Erythroblast (primary cell): ENCODE measurements around the gene TMC5.

ENCODE experiments used
- DNase-seq, 2 experiments: peaks; one replicate each; lab custom pipeline; 2025; lab: John Stamatoyannopoulos, UW
- GATA1 ChIP-seq: IDR thresholded peaks from 2 replicates; pipeline ENCODE4 v1.6.1; 2011; ENCODE audit warnings: low read depth, mild to moderate bottlenecking, control low read depth, low read length, moderate library complexity
- POLR2A ChIP-seq: IDR thresholded peaks from 2 replicates; pipeline ENCODE4 v1.6.1; 2011; ENCODE audit warnings: mild to moderate bottlenecking, low read length

The TMC5 gene

DNA sequence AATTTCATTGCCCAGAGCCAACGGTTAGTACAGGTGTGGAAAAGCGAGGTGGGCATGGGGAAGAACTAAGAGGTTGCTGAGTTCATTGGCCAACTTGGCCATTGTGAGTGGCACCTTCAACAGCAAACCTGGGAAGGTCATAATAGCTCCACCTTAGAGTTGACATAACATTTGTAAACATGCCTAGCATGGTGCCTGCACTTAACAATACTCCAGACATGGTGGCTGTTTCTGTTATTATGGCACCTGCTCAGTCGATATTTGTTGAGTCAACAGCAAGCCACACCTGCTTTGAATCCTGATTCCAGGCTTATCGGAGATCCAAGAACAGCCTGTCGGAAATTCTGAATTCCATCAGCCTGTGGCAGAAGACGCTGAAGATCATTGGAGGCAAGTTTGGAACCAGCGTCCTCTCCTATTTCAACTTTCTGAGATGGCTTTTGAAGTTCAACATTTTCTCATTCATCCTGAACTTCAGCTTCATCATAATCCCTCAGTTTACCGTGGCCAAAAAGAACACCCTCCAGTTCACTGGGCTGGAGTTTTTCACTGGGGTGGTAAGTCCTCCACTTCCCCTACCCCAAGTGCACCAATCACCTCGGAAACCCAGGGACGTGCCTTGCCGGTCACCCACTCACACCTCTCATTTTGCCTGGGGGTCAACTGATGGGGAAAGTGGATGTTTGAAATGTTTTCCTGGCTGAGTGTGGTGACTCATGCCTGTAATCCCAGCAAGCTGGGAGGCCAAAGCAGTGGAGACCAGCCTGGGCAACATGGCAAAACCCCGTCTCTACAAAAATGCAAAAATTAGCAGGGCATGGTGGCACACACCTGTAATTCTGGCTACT lies 46.0 kb downstream of the TMC5 start:
- no peak for DNase-seq
- TF ChIP-seq GATA1 (no peak), POLR2A (no peak)

GRCh38 chr16:19468300-19468699 lies 50.6 kb downstream of the TMC5 start:
- TF ChIP-seq POLR2A, result no peak
- TF ChIP-seq GATA1, result no peak
- DNase-seq, result no peak

DNA sequence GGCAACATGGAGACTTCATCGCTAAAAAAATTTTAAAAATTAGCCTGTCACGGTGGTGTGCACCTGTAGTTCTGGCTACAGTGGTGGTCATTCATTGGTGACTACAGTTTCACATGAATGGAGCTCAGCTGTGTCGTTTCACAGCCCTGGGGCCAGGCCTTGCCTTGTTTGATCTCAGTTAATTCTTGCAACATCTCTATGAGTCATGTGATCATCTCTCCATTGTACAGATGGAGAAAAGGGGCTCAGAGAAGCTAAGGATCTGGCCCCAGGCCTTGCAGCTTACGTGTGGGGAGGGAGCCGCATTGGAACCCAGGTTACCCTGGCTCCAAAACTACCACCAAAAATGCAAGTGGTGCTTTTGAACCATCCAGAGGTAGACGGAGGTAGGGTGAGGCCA lies 54.8 kb downstream of the TMC5 start:
- no peak for DNase-seq
- TF ChIP-seq GATA1, result no peak
- TF ChIP-seq POLR2A, result no peak

GRCh38 chr16:19474617-19475016 lies 56.9 kb downstream of the TMC5 start:
- TF ChIP-seq POLR2A, result no peak
- no peak for TF ChIP-seq GATA1

DNA sequence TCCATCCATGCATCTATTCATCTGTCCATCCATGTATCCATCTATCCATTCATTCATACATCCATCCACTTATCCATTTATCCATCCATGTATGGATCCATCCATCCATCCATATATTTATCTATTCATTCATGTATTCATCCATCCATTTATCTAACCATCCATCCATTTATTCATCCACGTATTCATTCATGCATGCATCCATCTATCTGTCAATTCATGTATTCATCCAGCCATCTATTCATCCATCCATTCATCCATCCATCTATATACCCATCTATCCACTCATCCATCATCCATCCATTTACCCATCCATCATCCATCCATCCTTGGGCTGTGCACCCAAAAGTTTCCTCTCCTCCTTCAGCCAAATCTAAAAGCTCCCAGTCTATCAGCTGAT lies 60.8 kb downstream of the TMC5 start:
- no peak for TF ChIP-seq GATA1
- TF ChIP-seq POLR2A, result no peak
- DNase-seq, result no peak

More at GRCh38 chr16:19474617-19475016, 56.9 kb downstream of the TMC5 start:
- peak in 1 of 2 experiments; percentile 12 for DNase-seq

DNA sequence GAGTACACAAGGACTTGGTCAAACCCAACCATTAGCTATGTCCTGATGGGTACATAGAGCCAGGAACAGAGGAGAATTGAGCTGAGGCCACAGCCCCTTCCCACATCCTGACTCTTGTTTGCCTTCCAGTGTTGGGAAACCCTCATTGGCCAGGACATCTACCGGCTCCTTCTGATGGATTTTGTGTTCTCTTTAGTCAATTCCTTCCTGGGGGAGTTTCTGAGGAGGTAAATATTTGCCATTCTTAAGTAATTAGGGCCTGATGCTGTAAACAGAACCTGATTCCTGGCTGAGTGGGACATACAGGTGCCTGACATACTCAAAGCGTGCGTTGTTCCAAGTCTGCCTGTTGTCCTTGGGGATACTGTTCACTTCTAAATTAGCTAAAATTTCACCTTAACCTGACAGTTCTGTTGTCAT lies 61.6 kb downstream of the TMC5 start:
- DNase-seq, result no peak
- TF ChIP-seq POLR2A (no peak), GATA1 (no peak)

DNA sequence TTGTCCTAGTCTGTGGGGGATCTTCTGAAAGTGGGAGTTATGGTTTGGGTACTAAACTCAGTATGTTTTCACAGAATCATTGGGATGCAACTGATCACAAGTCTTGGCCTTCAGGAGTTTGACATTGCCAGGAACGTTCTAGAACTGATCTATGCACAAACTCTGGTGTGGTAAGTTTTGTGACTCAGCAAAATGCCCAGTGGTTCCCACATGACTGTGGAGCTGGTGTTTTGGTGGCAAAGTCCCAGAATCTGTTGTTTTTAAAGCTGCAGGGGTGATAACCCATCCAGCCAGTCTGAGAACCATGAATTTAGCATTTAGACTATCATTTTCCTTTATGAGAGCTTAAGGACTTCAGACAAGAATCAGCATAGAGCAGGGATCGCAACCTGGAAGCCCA lies 63.6 kb downstream of the TMC5 start:
- TF ChIP-seq GATA1 (no peak), POLR2A (no peak)
- peak; percentile 71 to 72 for DNase-seq

DNA sequence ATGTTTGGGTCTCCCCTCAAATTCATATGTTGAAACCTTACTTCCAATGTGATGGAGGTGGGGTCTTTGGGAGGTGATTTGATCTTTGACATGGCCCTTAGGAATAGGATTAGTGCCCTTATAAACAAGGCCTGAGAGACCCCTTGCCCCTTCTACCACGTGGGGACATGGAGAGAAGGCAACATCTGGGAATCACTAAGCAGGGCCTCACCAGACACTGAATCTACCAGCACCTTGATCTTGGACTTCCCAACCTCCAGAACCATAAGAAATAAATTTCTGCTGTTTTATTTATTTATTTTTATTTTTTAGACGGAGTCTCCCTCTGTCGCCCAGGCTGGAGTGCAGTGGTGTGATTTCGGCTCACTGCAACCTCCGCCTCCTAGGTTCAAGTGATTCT lies 64.1 kb downstream of the TMC5 start:
- no peak for DNase-seq
- TF ChIP-seq POLR2A (no peak), GATA1 (no peak)

DNA sequence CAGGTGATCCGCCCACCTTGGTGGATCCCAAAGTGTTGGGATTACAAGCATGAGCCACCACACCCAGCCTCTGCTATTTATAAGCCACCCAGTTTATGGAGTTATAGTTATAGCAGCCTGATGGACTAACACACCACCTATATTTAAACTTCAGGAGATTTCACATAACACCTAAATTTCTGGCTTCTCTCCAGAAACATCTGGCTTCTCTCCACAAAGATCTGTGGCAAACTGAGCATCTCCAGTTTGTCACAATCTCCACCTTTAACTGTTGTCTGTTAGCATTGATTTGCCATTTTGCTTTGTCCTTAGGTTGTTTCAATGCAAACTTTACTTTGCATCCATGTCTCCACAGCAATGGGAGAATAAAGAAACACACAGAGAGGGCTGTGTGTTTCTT lies 64.6 kb downstream of the TMC5 start:
- DNase-seq, result no peak
- TF ChIP-seq GATA1, result no peak
- no peak for TF ChIP-seq POLR2A

GRCh38 chr16:19484096-19484495 lies 66.4 kb downstream of the TMC5 start:
- no peak for TF ChIP-seq POLR2A
- no peak for TF ChIP-seq GATA1
- DNase-seq, result no peak

DNA sequence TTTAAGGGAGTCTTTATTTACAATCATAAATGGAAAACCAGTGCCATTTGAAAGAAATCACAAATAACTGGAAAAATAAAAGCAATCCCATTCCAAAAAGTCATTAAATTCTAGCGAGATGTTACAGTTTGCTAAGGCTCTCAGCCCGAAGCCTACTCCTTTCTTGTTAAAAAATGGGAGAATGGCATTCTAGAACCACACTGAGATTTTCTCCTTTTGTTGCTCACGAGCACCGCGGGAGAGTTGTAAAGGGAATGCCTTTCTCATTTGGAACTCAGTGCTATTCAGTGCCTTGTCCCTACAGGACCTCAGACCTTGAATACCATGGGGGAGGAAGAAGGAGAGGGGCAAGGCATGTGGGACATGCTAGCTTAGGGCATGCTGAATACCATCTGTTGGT lies 67.9 kb downstream of the TMC5 start:
- DNase-seq, result peak in 1 of 2 experiments; percentile 24
- TF ChIP-seq GATA1, result no peak
- TF ChIP-seq POLR2A, result no peak

- peak; percentile 23 to 56 for DNase-seq
- TF ChIP-seq POLR2A, result peak; percentile 19
- no peak for TF ChIP-seq GATA1
Observed at GRCh38 chr16:19486051-19486450, 68.4 kb downstream of the TMC5 start.

DNA sequence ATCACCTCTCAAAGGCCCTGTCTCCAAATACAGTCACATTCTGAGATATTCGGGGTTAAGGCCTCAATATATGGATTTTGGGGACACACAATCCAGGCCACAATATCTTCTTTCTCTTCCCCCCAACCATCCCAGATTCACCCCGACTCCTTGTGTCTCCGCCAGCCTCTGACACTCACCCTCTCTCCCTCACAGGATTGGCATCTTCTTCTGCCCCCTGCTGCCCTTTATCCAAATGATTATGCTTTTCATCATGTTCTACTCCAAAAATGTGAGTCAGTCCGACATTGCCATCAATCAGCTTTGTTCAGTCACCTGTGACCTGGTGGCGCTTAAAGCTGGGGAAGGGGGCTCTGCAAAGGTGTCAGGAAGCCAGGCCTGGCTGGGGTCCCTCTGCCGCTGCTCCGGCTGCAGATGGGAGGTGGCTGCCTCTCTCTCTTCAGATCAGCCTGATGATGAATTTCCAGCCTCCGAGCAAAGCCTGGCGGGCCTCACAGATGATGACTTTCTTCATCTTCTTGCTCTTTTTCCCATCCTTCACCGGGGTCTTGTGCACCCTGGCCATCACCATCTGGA lies 69.2 kb downstream of the TMC5 start:
- TF ChIP-seq POLR2A (no peak), GATA1 (no peak)
- DNase-seq, result peak; percentile 32 to 45

DNA sequence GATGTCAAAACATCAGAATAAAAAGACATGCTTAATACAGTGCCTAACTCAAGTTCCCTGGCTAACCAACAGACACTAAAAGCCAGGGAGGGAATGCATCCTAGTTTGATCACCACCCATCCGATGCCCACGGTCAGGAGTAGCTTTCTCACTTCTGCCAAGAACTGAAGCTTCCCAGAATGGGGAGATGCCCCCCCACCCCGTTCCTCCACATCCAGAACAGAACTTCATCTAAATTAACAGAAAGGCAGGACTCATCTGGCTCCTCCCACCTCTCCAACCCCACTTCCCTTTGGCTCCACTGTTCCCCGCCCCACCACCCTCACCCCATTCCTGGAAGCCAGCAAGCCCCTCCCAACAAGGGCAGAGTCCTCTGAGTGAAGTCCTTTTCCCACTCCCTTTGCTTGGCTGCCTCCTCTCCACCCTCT lies 70.5 kb downstream of the TMC5 start:
- peak; percentile 84 to 87 for DNase-seq
- TF ChIP-seq GATA1 (peak; percentile 0), POLR2A (peak; percentile 83)

- TF ChIP-seq GATA1 (no peak), POLR2A (no peak)
- no peak for DNase-seq
Observed at GRCh38 chr16:19490619-19491018, 72.9 kb downstream of the TMC5 start.
